ENCODE data around the gene ICOSLG. TPM values are rescaled to one million over a fixed set of nuclear protein-coding genes. Genes with fewer than 3 reads are reported as not detected.
"Not testable (repeated sequence)": the region's sequence is repeated elsewhere in the genome, so short reads cannot be mapped to it uniquely, and the experiment has no call there.

The ICOSLG gene
- total RNA-seq, 4 donors from 2014 or later: 5.1 to 13.5 (median 10.8) TPM

GRCh38 chr21:44259082-44259705 is 18.5 kb upstream of the ICOSLG start:
- Histone ChIP-seq H3K4me1 (peaks cover 3% of the 10 kb centered on the region), H3K4me3 (no peak overlapping the region), H3K36me3 (no peaks in the 10 kb centered on the region), H3K9me3 (no peaks in the 10 kb centered on the region), H3K27ac (no peak overlapping the region), H3K27me3 (peaks cover 1% of the 10 kb centered on the region)
- no peak for DNase-seq (ENCODE audit: low spot score in 2 of 2)
- 83% methylated on average over 22 of the region's 22 CpGs for WGBS
- no peak for TF ChIP-seq POLR2AphosphoS5 (IDR thresholded peaks at IDR 0.05)

- no peak overlapping the region for H3K27ac ChIP-seq
- peaks cover 6% of the 10 kb centered on the region for H3K27me3 ChIP-seq
- H3K4me1 ChIP-seq: no peaks in the 10 kb centered on the region
- no peaks in the 10 kb centered on the region for H3K9me3 ChIP-seq
- no peak for TF ChIP-seq EP300 (IDR thresholded peaks at IDR 0.05)
- no peak for TF ChIP-seq POLR2AphosphoS5 (IDR thresholded peaks at IDR 0.05)
- TF ChIP-seq, protein P1, sequence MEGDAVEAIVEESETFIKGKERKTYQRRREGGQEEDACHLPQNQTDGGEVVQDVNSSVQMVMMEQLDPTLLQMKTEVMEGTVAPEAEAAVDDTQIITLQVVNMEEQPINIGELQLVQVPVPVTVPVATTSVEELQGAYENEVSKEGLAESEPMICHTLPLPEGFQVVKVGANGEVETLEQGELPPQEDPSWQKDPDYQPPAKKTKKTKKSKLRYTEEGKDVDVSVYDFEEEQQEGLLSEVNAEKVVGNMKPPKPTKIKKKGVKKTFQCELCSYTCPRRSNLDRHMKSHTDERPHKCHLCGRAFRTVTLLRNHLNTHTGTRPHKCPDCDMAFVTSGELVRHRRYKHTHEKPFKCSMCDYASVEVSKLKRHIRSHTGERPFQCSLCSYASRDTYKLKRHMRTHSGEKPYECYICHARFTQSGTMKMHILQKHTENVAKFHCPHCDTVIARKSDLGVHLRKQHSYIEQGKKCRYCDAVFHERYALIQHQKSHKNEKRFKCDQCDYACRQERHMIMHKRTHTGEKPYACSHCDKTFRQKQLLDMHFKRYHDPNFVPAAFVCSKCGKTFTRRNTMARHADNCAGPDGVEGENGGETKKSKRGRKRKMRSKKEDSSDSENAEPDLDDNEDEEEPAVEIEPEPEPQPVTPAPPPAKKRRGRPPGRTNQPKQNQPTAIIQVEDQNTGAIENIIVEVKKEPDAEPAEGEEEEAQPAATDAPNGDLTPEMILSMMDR (IDR thresholded peaks at IDR 0.05): no peak
- no peak for TF ChIP-seq POLR2A (IDR thresholded peaks at IDR 0.05)
- DNase-seq (ENCODE audit: low spot score in 2 of 2): no peak
- H3K36me3 ChIP-seq: no peaks in the 10 kb centered on the region
- H3K4me3 ChIP-seq: no peak overlapping the region
- WGBS: 91% methylated on average over 25 of the region's 34 CpGs
These were observed 17.4 kb upstream of the ICOSLG start for GRCh38 chr21:44258056-44258725.

GRCh38 chr21:44255511-44255981 is 14.8 kb upstream of the ICOSLG start:
- Histone ChIP-seq H3K4me1 (no peaks in the 10 kb centered on the region), H3K4me3 (no peak overlapping the region), H3K27ac (no peak overlapping the region), H3K36me3 (no peaks in the 10 kb centered on the region), H3K9me3 (no peaks in the 10 kb centered on the region), H3K27me3 (peaks cover 6% of the 10 kb centered on the region)
- peak; percentile 34 to 58 for DNase-seq (ENCODE audit: low spot score in 2 of 2)
- no peak for TF ChIP-seq POLR2AphosphoS5 (IDR thresholded peaks at IDR 0.05)
- TF ChIP-seq EP300 (IDR thresholded peaks at IDR 0.05): no peak
- TF ChIP-seq, protein P1 (IDR thresholded peaks at IDR 0.05): no peak
- TF ChIP-seq POLR2A (IDR thresholded peaks at IDR 0.05): no peak
- 85% methylated on average over 10 of the region's 11 CpGs for WGBS

DNA sequence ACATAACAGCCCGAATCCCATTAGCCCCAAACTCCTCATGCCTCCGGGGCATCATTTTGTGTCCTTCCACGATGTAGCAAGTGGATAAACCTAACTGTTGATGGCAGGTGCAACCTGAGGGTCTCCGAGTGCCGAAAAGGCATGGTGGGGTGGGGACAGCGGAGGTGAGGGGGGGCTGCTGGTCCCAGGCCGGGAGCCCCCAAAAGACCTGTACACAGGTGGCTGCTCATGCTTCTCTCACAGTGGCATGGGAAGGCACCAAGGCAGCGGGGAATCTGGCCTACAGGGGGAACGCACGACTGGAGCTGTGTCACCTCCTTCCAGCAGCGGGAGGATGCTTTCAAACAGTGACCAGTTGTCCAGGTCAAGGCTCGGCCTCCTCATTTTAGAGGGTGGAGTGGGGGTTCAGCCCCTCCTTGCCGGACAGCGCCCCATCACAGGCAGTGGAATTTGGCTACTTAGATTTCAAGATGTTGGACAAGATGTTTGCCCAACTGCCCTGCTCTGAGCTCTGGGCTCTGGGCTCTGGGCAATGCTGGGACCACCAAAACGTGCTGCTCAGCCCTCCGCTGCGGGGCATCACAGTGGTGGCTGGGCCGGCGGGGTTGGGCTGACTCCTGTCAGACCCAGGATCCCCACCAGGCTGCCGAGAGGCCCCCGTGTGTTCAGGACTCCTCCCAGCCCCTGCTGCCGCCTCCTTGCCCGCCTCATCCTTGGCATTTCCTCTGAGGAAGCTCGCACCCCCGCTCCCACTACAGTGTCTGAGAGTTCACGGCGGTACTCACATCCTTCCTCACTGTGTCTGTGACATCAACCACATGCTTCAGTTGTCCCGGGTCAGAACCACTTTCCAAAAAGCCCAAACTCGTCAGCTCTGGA is 13.3 kb upstream of the ICOSLG start:
- WGBS: 86% methylated on average over 10 of the region's 29 CpGs
- peak; percentile 58 to 71 for DNase-seq (ENCODE audit: low spot score in 2 of 2)

DNA sequence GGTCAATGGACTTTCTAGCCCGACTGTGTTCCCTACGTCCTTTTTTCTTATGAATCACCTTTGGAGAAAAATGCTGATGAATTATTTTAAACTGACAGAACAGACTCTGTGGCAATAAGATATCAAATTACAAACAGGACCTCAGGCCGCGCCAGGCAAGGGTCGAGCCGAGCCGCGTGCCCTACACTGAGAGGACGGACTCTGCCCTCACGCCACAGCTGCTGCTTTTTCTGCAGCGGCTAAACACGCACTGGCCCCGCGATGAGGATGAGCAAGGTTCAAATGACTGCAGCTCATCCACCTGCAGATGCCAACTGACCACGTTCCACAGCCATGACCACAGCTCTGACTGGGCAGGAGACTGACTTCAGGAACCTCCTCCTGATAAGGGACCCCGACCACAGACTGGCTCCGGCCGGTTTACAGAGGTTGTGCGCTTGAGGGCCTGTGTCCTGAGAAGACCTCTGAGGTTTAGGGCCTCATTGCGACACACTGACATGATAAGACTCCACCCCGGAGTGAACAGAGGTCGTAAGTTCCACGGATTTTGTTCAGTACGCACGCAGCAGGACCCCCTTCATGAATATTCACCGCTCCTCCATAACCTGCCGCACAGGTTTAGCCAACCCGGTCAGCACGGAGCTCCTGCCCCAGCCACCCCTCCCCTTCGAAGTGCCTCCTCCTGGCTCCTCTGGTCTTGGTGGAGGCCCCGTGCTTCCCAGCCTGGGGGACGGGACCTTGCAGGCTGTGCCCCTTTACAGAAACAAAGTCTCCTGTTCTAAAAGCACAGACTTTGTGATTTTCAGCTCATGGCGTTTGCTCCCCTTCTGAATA is 8.7 kb upstream of the ICOSLG start:
- H3K4me1 ChIP-seq; H3K36me3 ChIP-seq; DNase-seq (ENCODE audit: low spot score in 2 of 2); H3K9me3 ChIP-seq; H3K27ac ChIP-seq; H3K4me3 ChIP-seq; H3K27me3 ChIP-seq: not testable (repeated sequence)
- no CpG with 5 or more reads among the region's 33 CpGs for whole genome bisulfite sequencing

More for the DNA sequence above, 13.3 kb upstream of the ICOSLG start:
- TF ChIP-seq, protein P1 (IDR thresholded peaks at IDR 0.05): no peak
- no peak for TF ChIP-seq POLR2A (IDR thresholded peaks at IDR 0.05)
- no peak for TF ChIP-seq POLR2AphosphoS5 (IDR thresholded peaks at IDR 0.05)
- TF ChIP-seq EP300 (IDR thresholded peaks at IDR 0.05): no peak
- H3K4me3 ChIP-seq: no peak overlapping the region
- H3K9me3 ChIP-seq: no peaks in the 10 kb centered on the region
- H3K4me1 ChIP-seq: no peaks in the 10 kb centered on the region
- peaks cover 6% of the 10 kb centered on the region for H3K27me3 ChIP-seq
- H3K36me3 ChIP-seq: no peaks in the 10 kb centered on the region
- no peak overlapping the region for H3K27ac ChIP-seq

DNA sequence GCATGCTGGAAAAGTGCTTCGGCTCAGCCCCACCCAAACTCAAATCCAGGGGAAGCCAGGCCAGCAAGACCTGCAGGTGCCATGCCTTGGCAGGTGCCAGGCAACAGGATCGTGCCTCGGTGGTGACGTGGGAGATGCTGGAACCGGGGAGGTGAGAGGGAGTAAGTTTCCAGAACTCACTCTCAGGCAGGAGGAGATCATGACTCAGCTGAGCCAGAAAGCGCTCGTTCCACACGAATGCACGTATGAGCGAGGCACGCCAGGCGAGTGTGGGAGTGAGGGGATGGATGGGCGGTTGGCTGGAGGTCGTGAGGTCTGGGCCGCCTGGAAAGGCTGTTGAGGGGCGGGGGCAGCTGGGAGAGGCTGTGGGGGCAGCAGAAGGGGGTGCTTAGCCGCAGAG is 7.2 kb upstream of the ICOSLG start:
- not testable (repeated sequence) for H3K4me3 ChIP-seq; H3K27me3 ChIP-seq; H3K4me1 ChIP-seq; H3K9me3 ChIP-seq; DNase-seq (ENCODE audit: low spot score in 2 of 2); H3K36me3 ChIP-seq; H3K27ac ChIP-seq
- no CpG with 5 or more reads among the region's 17 CpGs for WGBS

GRCh38 chr21:44243980-44244379 is 3.2 kb upstream of the ICOSLG start:
- H3K4me1 ChIP-seq; H3K4me3 ChIP-seq; DNase-seq (ENCODE audit: low spot score in 2 of 2); H3K36me3 ChIP-seq; H3K9me3 ChIP-seq; H3K27me3 ChIP-seq; H3K27ac ChIP-seq: not testable (repeated sequence)
- WGBS: no CpG with 5 or more reads among the region's 15 CpGs

- H3K27me3 ChIP-seq; H3K36me3 ChIP-seq; H3K4me1 ChIP-seq; H3K27ac ChIP-seq; H3K4me3 ChIP-seq; DNase-seq (ENCODE audit: low spot score in 2 of 2); H3K9me3 ChIP-seq: not testable (repeated sequence)
- WGBS: no CpG with 5 or more reads among the region's 27 CpGs
These were observed 538 bp upstream of the ICOSLG start for GRCh38 chr21:44241281-44241680.

DNA sequence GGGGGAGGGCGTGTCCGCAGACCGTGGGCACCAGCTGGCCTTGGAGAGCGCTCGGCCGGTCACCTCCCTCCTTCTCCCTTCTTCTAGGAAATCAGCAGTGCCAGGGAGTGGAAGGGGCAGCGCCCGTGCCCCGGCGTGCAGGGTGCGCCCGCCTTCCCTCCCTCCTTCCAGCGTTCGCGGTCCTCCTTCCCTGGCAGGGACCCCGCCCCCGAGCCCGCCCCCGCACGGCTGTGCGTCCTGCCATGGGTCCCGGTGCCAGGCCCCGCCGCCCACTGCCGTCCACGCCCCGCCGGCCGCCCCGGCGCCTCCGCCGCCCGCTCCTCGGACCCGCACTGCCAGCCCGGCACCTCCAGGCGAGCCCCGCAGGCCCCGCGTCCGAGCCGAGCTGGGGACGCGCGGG is 390 bp downstream of the ICOSLG start:
- no CpG with 5 or more reads among the region's 46 CpGs for WGBS
- not testable (repeated sequence) for DNase-seq (ENCODE audit: low spot score in 2 of 2); H3K4me3 ChIP-seq; H3K27me3 ChIP-seq; H3K4me1 ChIP-seq; H3K36me3 ChIP-seq; H3K27ac ChIP-seq; H3K9me3 ChIP-seq
